ENCODE data around the gene POR. TPM values are rescaled to one million over a fixed set of nuclear protein-coding genes. Genes with fewer than 3 reads are reported as not detected.

Gene POR
- total and polyA plus RNA-seq, 10 donors = 49.1 to 170 (median 117) TPM

DNA sequence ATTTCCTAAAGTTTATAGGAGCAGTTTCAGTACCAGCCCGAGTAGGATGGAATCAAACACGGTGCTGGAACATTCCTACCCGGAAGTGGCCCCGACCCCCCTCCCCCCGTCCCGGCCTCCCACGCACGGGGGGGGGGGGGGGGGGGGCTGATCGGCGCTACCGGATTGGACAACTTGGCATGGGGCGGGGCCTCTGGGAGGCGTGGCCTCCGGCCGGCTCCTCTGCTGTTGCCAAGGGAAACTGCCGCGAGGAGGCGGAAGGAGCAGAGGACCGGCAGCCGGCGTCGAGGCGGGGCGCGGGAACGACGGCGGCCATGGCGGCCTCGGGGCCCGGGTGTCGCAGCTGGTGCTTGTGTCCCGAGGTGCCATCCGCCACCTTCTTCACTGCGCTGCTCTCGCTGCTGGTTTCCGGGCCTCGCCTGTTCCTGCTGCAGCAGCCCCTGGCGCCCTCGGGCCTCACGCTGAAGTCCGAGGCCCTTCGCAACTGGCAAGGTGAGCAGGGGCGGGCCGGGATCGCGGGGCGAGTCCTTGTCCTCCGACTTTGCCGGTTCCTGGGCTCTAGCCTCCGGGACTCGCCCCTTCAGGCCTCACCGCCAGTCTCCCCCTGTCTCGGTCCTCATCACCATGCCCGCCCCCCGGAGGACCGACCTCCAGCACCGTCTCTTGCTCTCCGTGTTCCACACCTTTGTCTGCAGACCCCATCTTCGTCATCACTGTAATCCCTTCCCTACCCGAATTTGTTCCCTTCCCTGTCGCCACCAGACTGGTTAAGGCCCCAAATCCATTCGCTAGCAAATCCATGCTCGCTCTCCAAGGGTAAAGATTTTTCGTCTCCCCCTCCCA is 36.0 kb upstream of the POR start, which contains the start of gene RHBDD2:
Gene RHBDD2, plus strand, starts transcription at position 266 of the 843 bp plus-strand sequence. Its CDS starts 49 bp downstream, at position 315.
- Histone ChIP-seq H3K27me3 (replicated peaks in 1 of 7) (no peaks in the 10 kb centered on the region), H3K9me3 (no peaks in the 10 kb centered on the region), H3K36me3 (peaks cover 0 to 38% (median 28%) of the 10 kb centered on the region in 6 donors), H3K4me1 (peaks cover 6 to 78% (median 39%) of the 10 kb centered on the region in 6 donors), H3K4me3 (peak within 1 kb of the TSS; percentile 80 to 99 (median 93)), H3K27ac (peak within 1 kb of the TSS; percentile 68 to 92 (median 86))
- TF ChIP-seq POLR2AphosphoS5 (IDR thresholded peaks at IDR 0.05) (peak; percentile 98 to 99 (median 99)), POLR2A (IDR thresholded peaks at IDR 0.05) (peak in 2 of 3 donors; percentile 78 to 92)
- TF ChIP-seq, protein P1, sequence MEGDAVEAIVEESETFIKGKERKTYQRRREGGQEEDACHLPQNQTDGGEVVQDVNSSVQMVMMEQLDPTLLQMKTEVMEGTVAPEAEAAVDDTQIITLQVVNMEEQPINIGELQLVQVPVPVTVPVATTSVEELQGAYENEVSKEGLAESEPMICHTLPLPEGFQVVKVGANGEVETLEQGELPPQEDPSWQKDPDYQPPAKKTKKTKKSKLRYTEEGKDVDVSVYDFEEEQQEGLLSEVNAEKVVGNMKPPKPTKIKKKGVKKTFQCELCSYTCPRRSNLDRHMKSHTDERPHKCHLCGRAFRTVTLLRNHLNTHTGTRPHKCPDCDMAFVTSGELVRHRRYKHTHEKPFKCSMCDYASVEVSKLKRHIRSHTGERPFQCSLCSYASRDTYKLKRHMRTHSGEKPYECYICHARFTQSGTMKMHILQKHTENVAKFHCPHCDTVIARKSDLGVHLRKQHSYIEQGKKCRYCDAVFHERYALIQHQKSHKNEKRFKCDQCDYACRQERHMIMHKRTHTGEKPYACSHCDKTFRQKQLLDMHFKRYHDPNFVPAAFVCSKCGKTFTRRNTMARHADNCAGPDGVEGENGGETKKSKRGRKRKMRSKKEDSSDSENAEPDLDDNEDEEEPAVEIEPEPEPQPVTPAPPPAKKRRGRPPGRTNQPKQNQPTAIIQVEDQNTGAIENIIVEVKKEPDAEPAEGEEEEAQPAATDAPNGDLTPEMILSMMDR (IDR thresholded peaks at IDR 0.05 in 8 of 11, conservative IDR thresholded peaks at IDR 0.05 in 3 of 11) = peak in 6 of 11 experiments; percentile 26 to 63 (median 48)
- peak; percentile 98 for DNase-seq
- WGBS, 5 donors = 1 to 2% (median 1%) methylated on average over 27 to 63 of the region's 65 CpGs
- intact Hi-C loops (cut with DNase I; ENCODE audit: low total_unique reads) = loop anchor here (10.0 kb wide), 1 partner anchor 116 kb away; the partner anchor contains the start of gene TMEM120A

DNA sequence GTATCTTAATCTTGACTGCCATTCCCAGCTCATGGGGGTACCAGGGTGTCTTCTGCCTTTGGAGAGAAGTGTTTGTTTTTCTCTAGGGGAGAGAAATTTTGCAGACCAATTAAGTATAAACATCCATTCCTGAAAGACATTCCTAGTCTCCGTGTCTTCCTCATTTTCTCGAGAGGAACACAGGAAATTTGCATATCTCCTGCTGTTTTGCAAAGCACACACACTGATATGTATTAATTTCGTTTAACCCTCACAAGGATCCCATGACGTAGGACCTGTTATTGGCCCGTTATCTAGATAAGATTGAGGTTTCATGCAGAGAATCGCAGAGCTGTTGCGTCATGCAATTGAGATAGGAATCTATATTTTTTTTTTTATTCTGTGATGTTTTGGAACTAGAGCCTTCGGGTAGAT is 35.2 kb upstream of the POR start:
- DNase-seq = no peak
- peaks cover 6 to 82% (median 39%) of the 10 kb centered on the region in 6 donors for H3K4me1 ChIP-seq
- H3K9me3 ChIP-seq = no peaks in the 10 kb centered on the region
- H3K27ac ChIP-seq = peak overlapping the region in 6 of 8 donors; percentile 80 to 92 (median 90)
- peaks cover 0 to 46% (median 36%) of the 10 kb centered on the region in 6 donors for H3K36me3 ChIP-seq
- 16 to 37% (median 21%) methylated on average over 8 of the region's 8 CpGs for WGBS, 5 donors
- intact Hi-C loops (cut with DNase I; ENCODE audit: low total_unique reads) = loop anchor here (10.0 kb wide), 1 partner anchor 115 kb away; the partner anchor contains the start of gene TMEM120A
- peak overlapping the region; percentile 80 to 99 (median 93) for H3K4me3 ChIP-seq
- no peaks in the 10 kb centered on the region for H3K27me3 ChIP-seq (replicated peaks in 1 of 7)
- TF ChIP-seq POLR2A (IDR thresholded peaks at IDR 0.05) (no peak), POLR2AphosphoS5 (IDR thresholded peaks at IDR 0.05) (no peak)
- TF ChIP-seq, protein P1 (IDR thresholded peaks at IDR 0.05 in 8 of 11, conservative IDR thresholded peaks at IDR 0.05 in 3 of 11) = no peak

DNA sequence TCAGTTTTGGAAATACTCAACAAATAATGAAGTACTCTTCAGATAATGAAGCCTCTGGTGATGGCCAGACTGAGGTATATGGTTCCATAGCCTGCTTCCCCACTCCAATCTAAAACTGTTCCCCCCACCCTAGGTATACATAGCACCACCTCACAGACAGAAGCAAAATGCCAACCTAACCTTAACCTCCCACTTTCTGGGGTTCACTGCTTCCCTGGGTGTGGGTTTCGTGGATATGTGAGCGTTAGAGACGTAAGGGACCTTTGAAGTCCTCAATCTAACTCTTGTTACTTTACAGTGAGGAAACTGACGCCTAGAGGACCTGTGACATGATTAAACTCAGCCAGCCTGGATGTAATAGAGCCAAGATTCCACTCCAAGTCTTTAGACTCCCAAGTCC is 34.7 kb upstream of the POR start:
- Histone ChIP-seq H3K36me3 (peaks cover 0 to 51% (median 41%) of the 10 kb centered on the region in 6 donors), H3K27ac (no peak overlapping the region), H3K9me3 (no peaks in the 10 kb centered on the region), H3K4me3 (peak overlapping the region in 4 of 8 donors; percentile 85 to 99 (median 91)), H3K27me3 (replicated peaks in 1 of 7) (no peaks in the 10 kb centered on the region), H3K4me1 (peaks cover 6 to 82% (median 39%) of the 10 kb centered on the region in 6 donors)
- no peak for DNase-seq
- WGBS, 5 donors = 88 to 90% (median 88%) methylated on average over 4 of the region's 4 CpGs
- no peak for TF ChIP-seq POLR2A (IDR thresholded peaks at IDR 0.05)
- TF ChIP-seq, protein P1 (IDR thresholded peaks at IDR 0.05 in 8 of 11, conservative IDR thresholded peaks at IDR 0.05 in 3 of 11) = no peak
- TF ChIP-seq POLR2AphosphoS5 (IDR thresholded peaks at IDR 0.05) = no peak
- intact Hi-C loops (cut with DNase I; ENCODE audit: low total_unique reads) = no loop called here
